Coronary artery (tissue), 2 donors: ENCODE measurements around the gene KCNK3.

Experiments used
- DNase-seq: peaks from one replicate; pipeline ENCODE4 v3.0.0-alpha.2; 2017; ENCODE audit warnings: low spot score
- H3K27ac ChIP-seq, 2 donors: fragments of 200-600 bp; sonication (generic); one replicate each; pipeline ENCODE4 v1.5.1; 2016 to 2019
- H3K4me3 ChIP-seq: fragments of 200-600 bp; sonication (generic); 2 replicates; pipeline ENCODE4 v1.5.1; 2016; ENCODE audit warnings: mild to moderate bottlenecking, moderate library complexity
- CTCF ChIP-seq: fragments of 200-600 bp; sonication (generic); IDR thresholded peaks from one replicate; pipeline ENCODE4 v1.5.1; 2019; ENCODE audit warnings: antibody characterized with exemption

KCNK3 gene

DNA sequence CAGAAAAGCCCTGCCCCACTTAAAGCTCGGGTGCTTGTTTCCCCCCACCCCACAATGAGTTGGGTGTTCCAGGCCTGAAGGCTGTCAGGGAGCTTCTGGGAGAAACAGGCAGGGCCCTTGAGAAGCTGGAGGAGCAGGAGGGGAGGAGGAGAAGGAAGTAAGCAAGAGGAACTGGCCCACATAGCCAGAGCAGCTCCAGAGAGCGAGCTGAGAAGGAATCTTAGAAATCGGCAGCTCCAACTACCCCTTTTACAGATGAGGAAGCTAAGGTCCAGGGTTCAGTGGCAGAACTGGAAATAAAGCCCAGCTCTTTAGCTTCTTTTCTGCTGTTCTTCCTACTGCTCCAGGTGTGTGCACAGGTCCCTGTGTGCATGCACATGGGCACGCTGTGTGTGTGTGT, 12.7 kb upstream of the KCNK3 start:
- peak; percentile 21 for DNase-seq
- H3K27ac ChIP-seq, result no peak overlapping the region
- no peak overlapping the region for H3K4me3 ChIP-seq
- no peak for TF ChIP-seq CTCF

DNA sequence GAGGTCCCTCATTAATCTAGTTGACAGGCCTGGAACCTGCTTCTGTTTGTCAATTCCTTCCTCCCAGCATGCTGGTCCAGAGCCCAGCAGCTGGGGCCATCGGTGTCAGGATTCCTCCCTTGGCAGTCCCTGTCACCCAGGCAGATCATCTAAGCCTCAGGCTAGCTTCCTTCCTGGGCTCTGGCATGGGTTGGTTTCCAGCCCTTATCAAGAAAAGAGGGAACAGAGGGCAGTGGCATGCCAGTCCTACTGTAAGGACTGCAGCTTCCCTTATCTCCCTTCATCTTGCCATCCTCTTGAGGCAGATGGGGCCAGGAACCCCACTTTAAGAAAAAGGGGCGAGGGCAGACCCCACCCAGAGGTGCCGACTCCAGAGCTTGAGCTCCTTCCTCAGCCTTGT, 10.9 kb upstream of the KCNK3 start:
- peak overlapping the region; percentile 70 to 80 for H3K27ac ChIP-seq
- no peak for TF ChIP-seq CTCF
- no peak overlapping the region for H3K4me3 ChIP-seq
- no peak for DNase-seq

DNA sequence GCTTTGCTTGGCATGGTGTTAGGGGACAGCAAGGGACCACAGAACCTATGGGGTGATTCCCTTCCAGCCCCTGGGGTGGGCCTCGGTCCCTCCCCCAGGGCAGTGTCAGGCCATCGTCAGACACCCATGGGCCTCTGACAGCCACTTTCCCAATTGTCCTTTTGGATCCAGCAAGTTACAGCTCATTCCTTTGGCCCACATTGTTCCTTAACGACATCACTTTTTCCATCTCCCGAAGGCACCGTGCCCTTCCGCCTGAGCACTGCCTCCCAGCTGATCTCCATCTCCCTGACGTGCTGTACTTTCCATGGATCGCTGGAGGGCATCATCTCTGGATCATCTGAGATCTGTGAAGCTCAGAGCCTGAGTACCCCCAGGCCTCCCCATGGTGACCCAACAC, 10.4 kb upstream of the KCNK3 start:
- Histone ChIP-seq H3K4me3 (no peak overlapping the region), H3K27ac (peak overlapping the region; percentile 70 to 80)
- DNase-seq, result no peak
- TF ChIP-seq CTCF, result no peak

DNA sequence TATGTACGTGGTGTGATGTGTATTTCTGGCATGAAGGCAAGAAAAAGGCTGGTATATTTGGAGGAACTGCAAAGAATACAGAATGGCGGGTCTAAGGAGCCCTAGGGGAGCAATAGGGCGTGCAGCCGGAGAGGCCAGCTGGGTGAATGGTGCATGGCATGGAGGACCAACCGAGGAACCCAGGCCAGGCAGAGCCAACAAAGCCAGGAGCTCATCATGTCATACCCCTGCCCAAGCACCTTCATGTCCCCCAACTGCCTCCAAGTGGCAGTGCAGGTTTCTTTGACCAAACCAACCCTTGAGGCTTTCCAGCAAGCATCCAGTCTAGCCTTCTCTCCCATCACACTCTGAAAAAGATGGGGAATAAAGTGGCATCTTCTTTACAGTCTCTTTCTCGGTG, 8.9 kb upstream of the KCNK3 start:
- DNase-seq, result no peak
- H3K27ac ChIP-seq, result no peak overlapping the region
- no peak overlapping the region for H3K4me3 ChIP-seq
- TF ChIP-seq CTCF, result no peak

GRCh38 chr2:26685341-26685740, 7.2 kb upstream of the KCNK3 start:
- Histone ChIP-seq H3K27ac (no peak overlapping the region), H3K4me3 (no peak overlapping the region)
- TF ChIP-seq CTCF, result no peak
- DNase-seq, result no peak

DNA sequence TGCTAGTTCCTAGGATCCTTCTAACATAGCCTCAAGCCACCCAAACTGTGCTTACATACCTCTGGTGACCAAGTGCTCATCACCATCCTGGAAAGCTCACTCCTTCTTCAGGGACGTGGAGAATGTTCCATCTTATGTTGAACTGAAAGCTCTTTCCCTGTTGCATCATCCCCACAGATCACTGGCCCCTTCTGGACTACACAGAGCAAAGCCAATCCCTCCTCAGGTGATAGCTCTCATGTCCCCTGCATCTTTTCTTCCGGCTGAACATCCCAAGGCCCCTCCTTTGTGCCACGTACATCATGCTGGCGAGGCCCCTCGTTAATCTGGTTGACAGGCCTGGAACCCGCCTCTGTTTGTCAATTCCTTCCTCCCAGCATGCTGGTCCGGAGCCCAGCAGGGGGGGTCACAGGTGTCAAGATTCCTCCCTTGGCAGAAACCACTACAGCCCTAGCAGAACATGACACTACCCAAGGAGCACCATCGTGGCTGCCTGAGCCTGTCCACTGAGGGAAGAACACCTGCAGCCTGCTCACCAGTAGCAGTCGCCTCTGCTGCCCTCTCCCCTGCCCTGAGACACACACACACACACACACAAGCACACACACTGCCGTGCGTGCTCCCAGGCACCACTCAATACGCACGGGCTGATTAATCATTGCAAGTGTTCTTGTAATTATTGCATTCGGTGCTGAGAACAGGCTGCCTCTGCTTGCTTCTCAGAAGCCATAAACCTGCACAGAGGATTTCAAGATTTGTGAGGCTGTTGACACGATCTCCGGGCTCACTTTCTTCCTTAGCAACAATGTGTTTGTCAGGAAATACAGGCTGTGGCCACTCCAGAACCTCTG, 6.3 kb upstream of the KCNK3 start:
- DNase-seq, result no peak
- H3K4me3 ChIP-seq, result no peak overlapping the region
- H3K27ac ChIP-seq, result no peak overlapping the region
- no peak for TF ChIP-seq CTCF

GRCh38 chr2:26687328-26687727, 5.2 kb upstream of the KCNK3 start:
- no peak for TF ChIP-seq CTCF
- no peak for DNase-seq
- no peak overlapping the region for H3K27ac ChIP-seq

More at GRCh38 chr2:26687328-26687727, 5.2 kb upstream of the KCNK3 start:
- no peak overlapping the region for H3K4me3 ChIP-seq
